HAP-1 (cell line): ENCODE measurements around the gene MYO3B.
A peak's percentile ranks its signal among the peaks of the same experiment; 100 is the strongest.

ENCODE experiments used
- DNase-seq, 2 experiments: peaks; one replicate each; pipeline ENCODE4 v3.0.0-alpha.2; 2016 to 2020; ENCODE audit warnings: low spot score in 2 of 2
- H3K27me3 ChIP-seq: fragments of 250-450 bp; sonication (Bioruptor Pico); 2 replicates; pipeline ENCODE4 v1.5.1; 2020; ENCODE audit warnings: low read depth, mild to moderate bottlenecking, moderate library complexity
- H3K36me3 ChIP-seq: fragments of 250-450 bp; sonication (Bioruptor Pico); replicated peaks from 2 replicates; pipeline ENCODE4 v1.5.1; 2020; ENCODE audit warnings: mild to moderate bottlenecking
- H3K4me1 ChIP-seq: fragments of 250-450 bp; sonication (Bioruptor Pico); 2 replicates; pipeline ENCODE4 v1.5.1; 2020; ENCODE audit warnings: mild to moderate bottlenecking
- H3K4me3 ChIP-seq: fragments of 250-450 bp; sonication (Bioruptor Pico); 2 replicates; pipeline ENCODE4 v1.5.1; 2020; ENCODE audit warnings: mild to moderate bottlenecking, moderate library complexity
- H3K9me3 ChIP-seq: fragments of 250-450 bp; sonication (Bioruptor Pico); 2 replicates; pipeline ENCODE4 v1.5.1; 2020; ENCODE audit warnings: mild to moderate bottlenecking, moderate library complexity
- in situ Hi-C: fragments of 300-500 bp; cut with MboI; formaldehyde crosslinking; loops from 3 replicates; pipeline ENCODE4 v1.14.3; 2020; ENCODE audit warnings: low sequenced_read_pairs, inconsistent platforms, mixed read lengths

Gene MYO3B

GRCh38 chr2:170243118-170243837, 65.3 kb downstream of the MYO3B start:
- DNase-seq, result peak in 1 of 2 experiments; percentile 34
- in situ Hi-C loops, result no loop called here
- H3K27me3 ChIP-seq, result peaks cover 6% of the 10 kb centered on the region; the same call in 1 of the 2 replicates
- H3K4me3 ChIP-seq, result no peak overlapping the region
- 0 out of 2 replicates have a peak, but pooled peaks cover 3% of the 10 kb centered on the region for H3K4me1 ChIP-seq
- no peaks in the 10 kb centered on the region for H3K9me3 ChIP-seq
- no peaks in the 10 kb centered on the region for H3K36me3 ChIP-seq

- Histone ChIP-seq H3K4me1 (0 out of 2 replicates have a peak, but pooled peaks cover 3% of the 10 kb centered on the region), H3K27me3 (peaks cover 6% of the 10 kb centered on the region; the same call in 1 of the 2 replicates), H3K36me3 (no peaks in the 10 kb centered on the region), H3K4me3 (no peak overlapping the region), H3K9me3 (no peaks in the 10 kb centered on the region)
- DNase-seq, result no peak
- in situ Hi-C loops, result no loop called here
These were observed 66.0 kb downstream of the MYO3B start for GRCh38 chr2:170243898-170244297.

GRCh38 chr2:170244555-170244954, 66.6 kb downstream of the MYO3B start:
- H3K4me3 ChIP-seq, result no peak overlapping the region
- in situ Hi-C loops, result no loop called here
- 0 out of 2 replicates have a peak, but pooled peaks cover 3% of the 10 kb centered on the region for H3K4me1 ChIP-seq
- H3K9me3 ChIP-seq, result no peaks in the 10 kb centered on the region
- H3K36me3 ChIP-seq, result no peaks in the 10 kb centered on the region
- no peak for DNase-seq
- peaks cover 6% of the 10 kb centered on the region; the same call in 1 of the 2 replicates for H3K27me3 ChIP-seq

- H3K27me3 ChIP-seq, result peaks cover 5% of the 10 kb centered on the region; the same call in 1 of the 2 replicates
- no peak overlapping the region for H3K4me3 ChIP-seq
- no peaks in the 10 kb centered on the region for H3K36me3 ChIP-seq
- no peaks in the 10 kb centered on the region for H3K9me3 ChIP-seq
- no peak for DNase-seq
- in situ Hi-C loops, result no loop called here
- H3K4me1 ChIP-seq, result 0 out of 2 replicates have a peak, but pooled peaks cover 3% of the 10 kb centered on the region
These were observed 67.4 kb downstream of the MYO3B start for GRCh38 chr2:170245312-170245711.

- no peaks in the 10 kb centered on the region for H3K9me3 ChIP-seq
- no peaks in the 10 kb centered on the region for H3K27me3 ChIP-seq
- 0 out of 2 replicates have a peak, but pooled peaks cover 3% of the 10 kb centered on the region for H3K4me1 ChIP-seq
- DNase-seq, result no peak
- in situ Hi-C loops, result no loop called here
- no peaks in the 10 kb centered on the region for H3K36me3 ChIP-seq
- no peak overlapping the region for H3K4me3 ChIP-seq
These were observed 69.4 kb downstream of the MYO3B start for GRCh38 chr2:170247333-170247732.

- no peak for DNase-seq
- in situ Hi-C loops, result no loop called here
- H3K9me3 ChIP-seq, result no peaks in the 10 kb centered on the region
- no peak overlapping the region for H3K4me3 ChIP-seq
- no peaks in the 10 kb centered on the region for H3K36me3 ChIP-seq
- H3K27me3 ChIP-seq, result no peaks in the 10 kb centered on the region
- H3K4me1 ChIP-seq, result 0 out of 2 replicates have a peak, but pooled peaks cover 3% of the 10 kb centered on the region
These were observed 70.0 kb downstream of the MYO3B start for GRCh38 chr2:170247882-170248393.

- Histone ChIP-seq H3K9me3 (no peaks in the 10 kb centered on the region), H3K4me3 (no peak overlapping the region), H3K27me3 (no peaks in the 10 kb centered on the region), H3K4me1 (0 out of 2 replicates have a peak, but pooled peaks cover under 1% of the 10 kb centered on the region), H3K36me3 (no peaks in the 10 kb centered on the region)
- in situ Hi-C loops, result no loop called here
- no peak for DNase-seq
These were observed 70.8 kb downstream of the MYO3B start for GRCh38 chr2:170248574-170249393.

GRCh38 chr2:170249761-170250160, 71.8 kb downstream of the MYO3B start:
- Histone ChIP-seq H3K4me1 (no peaks in the 10 kb centered on the region), H3K9me3 (no peaks in the 10 kb centered on the region), H3K4me3 (no peak overlapping the region), H3K36me3 (no peaks in the 10 kb centered on the region), H3K27me3 (no peaks in the 10 kb centered on the region)
- no peak for DNase-seq
- in situ Hi-C loops, result no loop called here

- Histone ChIP-seq H3K4me3 (no peak overlapping the region), H3K36me3 (no peaks in the 10 kb centered on the region), H3K27me3 (no peaks in the 10 kb centered on the region), H3K4me1 (no peaks in the 10 kb centered on the region), H3K9me3 (no peaks in the 10 kb centered on the region)
- in situ Hi-C loops, result no loop called here
- DNase-seq, result no peak
These were observed 72.6 kb downstream of the MYO3B start for GRCh38 chr2:170250584-170250983.

- no peak for DNase-seq
- Histone ChIP-seq H3K36me3 (no peaks in the 10 kb centered on the region), H3K4me1 (0 out of 2 replicates have a peak, but pooled peaks cover 2% of the 10 kb centered on the region), H3K4me3 (no peak overlapping the region), H3K9me3 (no peaks in the 10 kb centered on the region), H3K27me3 (peaks cover 6% of the 10 kb centered on the region)
- in situ Hi-C loops, result no loop called here
These were observed 74.5 kb downstream of the MYO3B start for GRCh38 chr2:170252414-170252813.

GRCh38 chr2:170253721-170254230, 75.8 kb downstream of the MYO3B start:
- DNase-seq, result no peak
- Histone ChIP-seq H3K4me3 (no peak overlapping the region), H3K27me3 (peaks cover 6% of the 10 kb centered on the region), H3K9me3 (no peaks in the 10 kb centered on the region), H3K4me1 (0 out of 2 replicates have a peak, but pooled peaks cover 2% of the 10 kb centered on the region), H3K36me3 (no peaks in the 10 kb centered on the region)
- in situ Hi-C loops, result no loop called here

- no peak overlapping the region for H3K4me3 ChIP-seq
- H3K36me3 ChIP-seq, result no peaks in the 10 kb centered on the region
- peaks cover 6% of the 10 kb centered on the region for H3K27me3 ChIP-seq
- H3K9me3 ChIP-seq, result no peaks in the 10 kb centered on the region
- 0 out of 2 replicates have a peak, but pooled peaks cover 2% of the 10 kb centered on the region for H3K4me1 ChIP-seq
- in situ Hi-C loops, result no loop called here
- no peak for DNase-seq
These were observed 76.4 kb downstream of the MYO3B start for GRCh38 chr2:170254293-170254732.

GRCh38 chr2:170255137-170255536, 77.2 kb downstream of the MYO3B start:
- 0 out of 2 replicates have a peak, but pooled peaks cover 2% of the 10 kb centered on the region for H3K4me1 ChIP-seq
- no peaks in the 10 kb centered on the region for H3K9me3 ChIP-seq
- H3K27me3 ChIP-seq, result peaks cover 6% of the 10 kb centered on the region
- DNase-seq, result no peak
- no peaks in the 10 kb centered on the region for H3K36me3 ChIP-seq
- in situ Hi-C loops, result no loop called here
- H3K4me3 ChIP-seq, result no peak overlapping the region
